Measurements from ENCODE around the gene PTPN3. TPM values are rescaled to one million over a fixed set of nuclear protein-coding genes. Genes with fewer than 3 reads are reported as not detected.

The PTPN3 gene
- total RNA-seq, 2 experiments from 2014 or later: 0.58 to 1.3 TPM

DNA sequence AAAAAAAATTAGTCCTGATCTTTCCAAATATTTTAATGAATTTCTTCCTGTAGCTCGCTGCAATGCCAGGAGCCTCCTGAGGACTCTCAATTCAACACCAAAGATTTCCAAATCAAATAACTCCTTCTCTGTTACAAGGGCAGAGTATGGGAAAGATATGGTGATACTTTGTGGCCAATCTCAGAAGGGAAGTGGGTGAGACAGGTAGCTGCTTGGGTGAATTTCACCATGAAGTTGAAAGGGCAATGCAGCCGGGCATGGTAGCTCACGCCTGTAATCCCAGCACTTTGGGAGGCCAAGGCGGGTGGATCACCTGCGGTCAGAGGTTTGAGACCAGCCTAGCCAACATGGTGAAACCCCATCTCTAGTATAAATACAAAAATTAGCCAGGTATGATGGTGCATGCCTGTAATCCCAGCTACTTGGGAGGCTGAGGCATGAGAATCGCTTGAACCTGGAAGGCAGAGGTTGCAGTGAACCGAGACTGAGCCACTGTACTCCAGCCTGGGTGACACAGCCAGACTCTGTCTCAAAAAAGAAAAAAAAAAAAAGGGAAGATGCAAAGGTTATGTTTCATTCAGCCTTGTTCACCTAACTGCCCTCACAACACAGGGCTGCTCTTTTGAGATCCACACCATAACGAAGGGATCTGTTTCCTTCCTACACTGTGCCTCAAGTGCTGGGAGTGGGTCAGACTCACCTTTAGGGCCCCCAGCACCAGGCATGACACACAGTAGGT, 58.6 kb downstream of the PTPN3 start:
- TF ChIP-seq, protein P1, sequence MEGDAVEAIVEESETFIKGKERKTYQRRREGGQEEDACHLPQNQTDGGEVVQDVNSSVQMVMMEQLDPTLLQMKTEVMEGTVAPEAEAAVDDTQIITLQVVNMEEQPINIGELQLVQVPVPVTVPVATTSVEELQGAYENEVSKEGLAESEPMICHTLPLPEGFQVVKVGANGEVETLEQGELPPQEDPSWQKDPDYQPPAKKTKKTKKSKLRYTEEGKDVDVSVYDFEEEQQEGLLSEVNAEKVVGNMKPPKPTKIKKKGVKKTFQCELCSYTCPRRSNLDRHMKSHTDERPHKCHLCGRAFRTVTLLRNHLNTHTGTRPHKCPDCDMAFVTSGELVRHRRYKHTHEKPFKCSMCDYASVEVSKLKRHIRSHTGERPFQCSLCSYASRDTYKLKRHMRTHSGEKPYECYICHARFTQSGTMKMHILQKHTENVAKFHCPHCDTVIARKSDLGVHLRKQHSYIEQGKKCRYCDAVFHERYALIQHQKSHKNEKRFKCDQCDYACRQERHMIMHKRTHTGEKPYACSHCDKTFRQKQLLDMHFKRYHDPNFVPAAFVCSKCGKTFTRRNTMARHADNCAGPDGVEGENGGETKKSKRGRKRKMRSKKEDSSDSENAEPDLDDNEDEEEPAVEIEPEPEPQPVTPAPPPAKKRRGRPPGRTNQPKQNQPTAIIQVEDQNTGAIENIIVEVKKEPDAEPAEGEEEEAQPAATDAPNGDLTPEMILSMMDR (IDR thresholded peaks at IDR 0.05): no peak
- no peaks in the 10 kb centered on the region for H3K9me3 Mint-ChIP-seq
- ChIA-PET POLR2A (interaction anchor here (1.1 kb wide), 1 partner anchor 362 kb away, joined by 3 read pairs; no protein-coding TSS in a partner anchor), CTCF (interaction anchor here (1.2 to 5.7 kb wide), 7 partner anchors 11 to 80 kb away, joined by 5 to 76 read pairs (median 6); no protein-coding TSS in a partner anchor)
- H3K4me3 Mint-ChIP-seq: no peak overlapping the region
- peaks cover 16% of the 10 kb centered on the region for H3K4me1 Mint-ChIP-seq (ENCODE audit: low read depth)
- ATAC-seq (no peak), DNase-seq (no peak)
- no peaks in the 10 kb centered on the region for H3K36me3 Mint-ChIP-seq (ENCODE audit: low read depth)
- no peak overlapping the region for H3K27ac Mint-ChIP-seq
- peaks cover 24% of the 10 kb centered on the region for H3K27me3 Mint-ChIP-seq
- intact Hi-C loops (cut with micrococcal nuclease): no loop called here

DNA sequence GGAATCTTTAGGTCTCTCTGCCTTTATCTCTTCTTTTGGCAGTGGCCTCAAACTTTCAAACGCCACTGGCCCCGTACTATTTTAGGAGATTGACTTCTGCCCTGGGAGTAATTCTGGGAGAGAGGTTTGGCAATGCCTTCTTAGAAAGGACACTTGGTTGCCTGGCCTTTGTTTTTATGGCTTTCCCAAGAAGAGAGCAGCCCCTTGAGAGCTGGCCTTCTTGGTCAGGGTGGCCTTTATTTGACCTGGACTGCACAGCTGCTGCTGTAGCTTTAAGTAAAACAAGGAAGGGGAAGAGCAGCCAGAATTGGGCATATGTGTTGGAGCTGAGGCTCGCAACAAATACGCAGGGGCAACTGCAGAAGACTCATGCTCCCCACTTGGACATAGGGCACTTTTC, 60.8 kb downstream of the PTPN3 start:
- ATAC-seq (no peak), DNase-seq (no peak)
- no peaks in the 10 kb centered on the region for H3K9me3 Mint-ChIP-seq
- TF ChIP-seq, protein P1 (IDR thresholded peaks at IDR 0.05): no peak
- CTCF ChIA-PET: interaction anchor here (1.4 to 1.5 kb wide), 2 partner anchors 24 to 33 kb away, joined by 3 to 9 read pairs; no protein-coding TSS in a partner anchor
- POLR2A ChIA-PET: no interaction called here
- H3K4me1 Mint-ChIP-seq (ENCODE audit: low read depth): peaks cover 16% of the 10 kb centered on the region
- H3K27me3 Mint-ChIP-seq: peaks cover 19% of the 10 kb centered on the region
- no peak overlapping the region for H3K27ac Mint-ChIP-seq
- intact Hi-C loops (cut with micrococcal nuclease): no loop called here
- H3K36me3 Mint-ChIP-seq (ENCODE audit: low read depth): no peaks in the 10 kb centered on the region
- H3K4me3 Mint-ChIP-seq: no peak overlapping the region

DNA sequence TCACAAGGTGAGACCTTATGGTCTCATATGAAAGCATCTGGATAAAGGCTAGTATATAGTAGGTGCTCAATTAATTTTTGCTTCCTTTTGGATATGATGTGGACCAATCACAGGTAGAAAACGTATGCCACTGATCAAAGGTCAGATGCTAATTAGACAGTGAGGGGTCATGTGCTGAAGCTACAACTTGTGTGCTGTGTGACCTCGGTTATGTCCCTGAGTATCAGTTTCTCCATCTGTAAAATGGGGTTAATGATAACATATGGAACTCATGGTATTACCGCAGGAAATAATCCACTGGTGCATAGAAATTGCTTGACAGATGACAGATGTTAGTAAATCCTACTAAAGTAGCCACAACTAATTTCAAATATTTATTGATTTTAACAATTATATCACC, 62.0 kb downstream of the PTPN3 start:
- TF ChIP-seq, protein P1 (IDR thresholded peaks at IDR 0.05): no peak
- ChIA-PET POLR2A (interaction anchor here (0.6 kb wide), 1 partner anchor 10 kb away, joined by 3 read pairs; no protein-coding TSS in a partner anchor), CTCF (no interaction called here)
- Mint-ChIP-seq H3K9me3 (no peaks in the 10 kb centered on the region), H3K27ac (no peak overlapping the region), H3K36me3 (ENCODE audit: low read depth) (no peaks in the 10 kb centered on the region), H3K4me3 (no peak overlapping the region), H3K4me1 (ENCODE audit: low read depth) (peaks cover 13% of the 10 kb centered on the region), H3K27me3 (peaks cover 21% of the 10 kb centered on the region)
- no peak for ATAC-seq
- intact Hi-C loops (cut with micrococcal nuclease): no loop called here
- no peak for DNase-seq

DNA sequence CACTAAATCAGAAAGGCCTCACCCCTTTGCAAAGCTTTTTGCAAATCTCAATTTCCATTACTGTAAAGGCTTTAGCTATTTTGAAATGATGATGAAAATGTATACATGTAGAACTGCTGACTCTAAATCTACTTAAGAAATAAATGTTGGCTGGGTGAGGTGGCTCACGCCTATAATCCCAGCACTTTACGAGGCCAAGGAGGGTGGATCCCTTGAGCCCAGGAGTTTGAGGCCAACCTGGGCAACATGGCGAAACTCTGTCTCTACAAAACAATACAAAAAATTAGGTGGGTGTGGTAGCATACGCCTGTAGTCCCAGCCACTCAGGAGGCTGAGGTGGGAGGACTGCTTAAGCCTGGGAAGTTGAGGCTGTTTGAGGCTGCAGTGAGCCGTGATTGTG, 64.6 kb downstream of the PTPN3 start:
- Mint-ChIP-seq H3K4me1 (ENCODE audit: low read depth) (no peaks in the 10 kb centered on the region), H3K4me3 (no peak overlapping the region), H3K27me3 (peaks cover 16% of the 10 kb centered on the region), H3K27ac (no peak overlapping the region), H3K36me3 (ENCODE audit: low read depth) (no peaks in the 10 kb centered on the region), H3K9me3 (no peaks in the 10 kb centered on the region)
- intact Hi-C loops (cut with micrococcal nuclease): no loop called here
- ChIA-PET POLR2A (no interaction called here), CTCF (interaction anchor here (1.1 kb wide), 1 partner anchor 36 kb away, joined by 3 read pairs; no protein-coding TSS in a partner anchor)
- ATAC-seq (no peak), DNase-seq (no peak)
- TF ChIP-seq, protein P1 (IDR thresholded peaks at IDR 0.05): no peak

DNA sequence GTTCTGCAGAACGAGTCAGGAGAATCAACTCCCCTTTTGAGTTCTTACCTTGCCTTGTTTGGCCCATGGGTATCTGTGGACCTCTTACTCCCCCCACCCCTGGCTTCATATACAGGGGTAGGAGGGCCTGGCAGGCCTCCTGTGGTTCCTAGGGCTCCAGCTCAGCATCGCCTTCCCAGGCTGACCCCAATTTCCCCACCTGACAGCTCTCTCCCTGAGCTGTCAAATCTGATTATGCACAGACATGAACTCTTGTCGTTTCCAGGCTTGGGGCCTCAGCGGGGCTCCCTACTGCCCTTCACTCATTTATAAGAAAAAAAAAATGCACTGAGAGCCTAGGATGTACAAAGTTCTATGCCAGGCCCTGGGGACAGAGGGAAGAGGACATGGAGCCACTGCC, 67.9 kb downstream of the PTPN3 start:
- Mint-ChIP-seq H3K4me3 (no peak overlapping the region), H3K36me3 (ENCODE audit: low read depth) (no peaks in the 10 kb centered on the region), H3K27ac (no peak overlapping the region), H3K27me3 (peaks cover 10% of the 10 kb centered on the region), H3K9me3 (no peaks in the 10 kb centered on the region), H3K4me1 (ENCODE audit: low read depth) (no peaks in the 10 kb centered on the region)
- DNase-seq (no peak), ATAC-seq (no peak)
- TF ChIP-seq, protein P1 (IDR thresholded peaks at IDR 0.05): no peak
- POLR2A ChIA-PET: no interaction called here
- intact Hi-C loops (cut with micrococcal nuclease): no loop called here
- CTCF ChIA-PET: interaction anchor here (1.4 kb wide), 1 partner anchor 28 kb away, joined by 3 read pairs; no protein-coding TSS in a partner anchor
